DND-41 (cell line): ENCODE results near the gene PIAS3.

Experiments
- ATAC-seq: fragments of 200-7000 bp; cut with Tn5 transposase; 3 replicates; pipeline ENCODE4 v1.9.1; 2021; ENCODE audit warnings: low read depth; ENCODE audit not compliant: insufficient read depth
- DNase-seq: peaks from one replicate; pipeline ENCODE4 v3.0.0-alpha.2; 2020
- H2AFZ ChIP-seq: 2 replicates; pipeline ENCODE4 v1.6.0; 2012; ENCODE audit warnings: low read depth, low read length
- H3K27ac ChIP-seq: 2 replicates; pipeline ENCODE4 v1.5.1; 2012; ENCODE audit warnings: low read length, inconsistent platforms
- H3K27me3 ChIP-seq: fragments of 200-600 bp; sonication (generic); 2 replicates; pipeline ENCODE4 v1.6.0; 2012; ENCODE audit warnings: low read length, mild to moderate bottlenecking, inconsistent platforms; ENCODE audit not compliant: insufficient read depth, poor library complexity
- H3K36me3 ChIP-seq: 2 replicates; pipeline ENCODE4 v1.5.1; 2012; ENCODE audit warnings: low read length, inconsistent platforms; ENCODE audit not compliant: insufficient read depth
- H3K4me1 ChIP-seq: 2 replicates; pipeline ENCODE4 v1.5.1; 2012; ENCODE audit warnings: mild to moderate bottlenecking, low read length; ENCODE audit not compliant: insufficient read depth
- H3K4me2 ChIP-seq: 2 replicates; pipeline ENCODE4 v1.6.0; 2012; ENCODE audit warnings: mild to moderate bottlenecking, moderate library complexity, low read length, inconsistent platforms; ENCODE audit not compliant: insufficient read depth
- H3K4me3 ChIP-seq, 2 experiments: fragments of 200-600 bp in 1 of 2; shearing (Covaris generic) in 1 of 2; 2 replicates each; pipeline ENCODE4 v1.5.1; 2012 to 2016; ENCODE audit warnings: inconsistent platforms in 2 of 2, low read length in 2 of 2, mild to moderate bottlenecking in 2 of 2, low read depth in 1 of 2, moderate library complexity in 1 of 2
- H3K79me2 ChIP-seq: 2 replicates; pipeline ENCODE4 v1.6.0; 2012; ENCODE audit warnings: low read length, inconsistent platforms; ENCODE audit not compliant: insufficient read depth
- H3K9ac ChIP-seq: 2 replicates; pipeline ENCODE4 v1.6.0; 2012; ENCODE audit warnings: low read depth, mild to moderate bottlenecking, inconsistent platforms, low read length, moderate library complexity
- H3K9me3 ChIP-seq: 2 replicates; pipeline ENCODE4 v1.5.1; 2012; ENCODE audit warnings: low read length, moderate library complexity, mild to moderate bottlenecking, inconsistent platforms; ENCODE audit not compliant: insufficient read depth, severe bottlenecking
- H4K20me1 ChIP-seq: 2 replicates; pipeline ENCODE4 v1.6.0; 2012; ENCODE audit warnings: low read length; ENCODE audit not compliant: insufficient read depth
- EZH2 ChIP-seq: IDR thresholded peaks from 3 replicates; pipeline ENCODE4 v1.6.1; 2012; ENCODE audit warnings: borderline replicate concordance, low read depth, mild to moderate bottlenecking, moderate library complexity, low read length, inconsistent platforms; ENCODE audit not compliant: severe bottlenecking
- TF ChIP-seq, protein P1 (sequence below): IDR thresholded peaks from 2 replicates; pipeline ENCODE4 v1.5.1; 2012; ENCODE audit warnings: borderline replicate concordance, low read length, moderate library complexity, mild to moderate bottlenecking; ENCODE audit not compliant: poor library complexity, severe bottlenecking; ENCODE audit errors: extremely low read depth

Gene PIAS3

DNA sequence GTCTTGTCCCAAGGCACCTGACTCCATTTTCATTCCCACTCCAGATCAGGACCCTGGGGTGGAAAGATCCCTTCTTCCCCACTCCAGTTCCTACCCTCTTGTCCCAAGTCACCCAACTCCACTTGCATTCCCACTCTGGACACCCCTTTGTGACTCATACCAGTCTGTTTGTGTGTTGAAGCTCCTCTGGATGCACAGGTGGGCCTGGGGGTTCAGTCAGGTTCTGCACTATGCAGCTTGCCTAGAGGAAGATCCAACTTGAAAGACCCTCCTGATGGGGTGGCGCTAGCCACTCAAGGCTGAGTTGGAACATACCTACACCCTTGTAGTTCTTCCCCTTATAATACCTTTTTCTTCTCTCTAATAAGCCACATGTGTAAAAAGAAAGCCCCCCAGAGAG, 36.6 kb upstream of the PIAS3 start:
- no peak overlapping the region for H3K9ac ChIP-seq
- H3K9me3 ChIP-seq: no peaks in the 10 kb centered on the region
- H2AFZ ChIP-seq: no peak overlapping the region
- H3K4me3 ChIP-seq: no peak overlapping the region
- H3K36me3 ChIP-seq: no peaks in the 10 kb centered on the region
- no peak for TF ChIP-seq EZH2
- TF ChIP-seq, protein P1, sequence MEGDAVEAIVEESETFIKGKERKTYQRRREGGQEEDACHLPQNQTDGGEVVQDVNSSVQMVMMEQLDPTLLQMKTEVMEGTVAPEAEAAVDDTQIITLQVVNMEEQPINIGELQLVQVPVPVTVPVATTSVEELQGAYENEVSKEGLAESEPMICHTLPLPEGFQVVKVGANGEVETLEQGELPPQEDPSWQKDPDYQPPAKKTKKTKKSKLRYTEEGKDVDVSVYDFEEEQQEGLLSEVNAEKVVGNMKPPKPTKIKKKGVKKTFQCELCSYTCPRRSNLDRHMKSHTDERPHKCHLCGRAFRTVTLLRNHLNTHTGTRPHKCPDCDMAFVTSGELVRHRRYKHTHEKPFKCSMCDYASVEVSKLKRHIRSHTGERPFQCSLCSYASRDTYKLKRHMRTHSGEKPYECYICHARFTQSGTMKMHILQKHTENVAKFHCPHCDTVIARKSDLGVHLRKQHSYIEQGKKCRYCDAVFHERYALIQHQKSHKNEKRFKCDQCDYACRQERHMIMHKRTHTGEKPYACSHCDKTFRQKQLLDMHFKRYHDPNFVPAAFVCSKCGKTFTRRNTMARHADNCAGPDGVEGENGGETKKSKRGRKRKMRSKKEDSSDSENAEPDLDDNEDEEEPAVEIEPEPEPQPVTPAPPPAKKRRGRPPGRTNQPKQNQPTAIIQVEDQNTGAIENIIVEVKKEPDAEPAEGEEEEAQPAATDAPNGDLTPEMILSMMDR: no peak
- ATAC-seq (no peak), DNase-seq (no peak)
- H3K27me3 ChIP-seq: peaks cover 6% of the 10 kb centered on the region
- no peaks in the 10 kb centered on the region for H3K79me2 ChIP-seq
- H3K4me2 ChIP-seq: no peak overlapping the region
- H4K20me1 ChIP-seq: no peaks in the 10 kb centered on the region
- no peaks in the 10 kb centered on the region for H3K4me1 ChIP-seq
- no peak overlapping the region for H3K27ac ChIP-seq

GRCh38 chr1:145893306-145894055, 34.6 kb upstream of the PIAS3 start:
- H3K36me3 ChIP-seq: no peaks in the 10 kb centered on the region
- no peaks in the 10 kb centered on the region for H4K20me1 ChIP-seq
- no peaks in the 10 kb centered on the region for H3K9me3 ChIP-seq
- ATAC-seq: no peak
- peaks cover 8% of the 10 kb centered on the region for H3K27me3 ChIP-seq
- H3K4me1 ChIP-seq: no peaks in the 10 kb centered on the region
- TF ChIP-seq EZH2: no peak
- TF ChIP-seq, protein P1: no peak
- H3K9ac ChIP-seq: no peak overlapping the region
- no peak overlapping the region for H3K27ac ChIP-seq
- H3K4me3 ChIP-seq: no peak overlapping the region
- H3K4me2 ChIP-seq: no peak overlapping the region
- DNase-seq: no peak
- no peak overlapping the region for H2AFZ ChIP-seq
- H3K79me2 ChIP-seq: no peaks in the 10 kb centered on the region

DNA sequence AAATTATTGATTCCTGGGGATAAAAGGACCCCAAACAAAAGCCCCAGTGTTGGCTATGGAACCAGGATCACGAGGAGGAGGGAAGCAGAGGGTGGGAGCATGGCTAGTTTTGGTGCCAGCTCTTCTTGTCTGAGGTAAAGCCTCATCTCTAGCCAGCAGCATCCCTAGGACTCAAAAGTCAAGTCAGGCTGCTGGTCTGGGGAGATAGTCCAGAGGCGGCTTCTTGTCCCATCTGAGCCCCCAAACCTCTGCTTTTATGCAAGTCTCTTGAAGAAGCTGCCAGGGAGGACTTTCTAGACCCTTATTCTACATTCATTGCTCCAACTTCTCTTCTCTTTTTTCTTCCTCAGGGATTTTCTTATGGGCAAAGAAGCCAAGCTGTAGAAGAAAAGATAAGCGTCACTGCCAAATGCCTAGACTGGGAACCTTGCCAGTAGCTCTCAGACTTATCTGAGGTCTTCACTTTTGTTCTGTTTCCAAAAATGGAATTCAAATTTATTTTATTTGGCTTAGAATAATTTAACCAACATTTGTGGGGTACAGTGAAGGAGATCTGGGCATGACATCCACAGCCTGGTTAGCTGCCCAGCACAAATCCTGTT, 33.7 kb upstream of the PIAS3 start:
- no peak overlapping the region for H3K9ac ChIP-seq
- TF ChIP-seq, protein P1: no peak
- no peak for TF ChIP-seq EZH2
- no peaks in the 10 kb centered on the region for H3K4me1 ChIP-seq
- no peak overlapping the region for H3K27ac ChIP-seq
- H3K4me3 ChIP-seq: no peak overlapping the region
- ATAC-seq (no peak), DNase-seq (no peak)
- no peak overlapping the region for H2AFZ ChIP-seq
- no peaks in the 10 kb centered on the region for H3K9me3 ChIP-seq
- no peak overlapping the region for H3K4me2 ChIP-seq
- no peaks in the 10 kb centered on the region for H4K20me1 ChIP-seq
- H3K36me3 ChIP-seq: no peaks in the 10 kb centered on the region
- no peaks in the 10 kb centered on the region for H3K79me2 ChIP-seq
- H3K27me3 ChIP-seq: peaks cover 8% of the 10 kb centered on the region
